GM19240 (cell line): ENCODE data around the gene IGLL5.

ENCODE experiments used
- DNase-seq: peaks from one replicate; pipeline ENCODE4 v3.0.0; 2011; ENCODE audit warnings: low spot score; ENCODE audit not compliant: insufficient read length

Gene IGLL5

DNA sequence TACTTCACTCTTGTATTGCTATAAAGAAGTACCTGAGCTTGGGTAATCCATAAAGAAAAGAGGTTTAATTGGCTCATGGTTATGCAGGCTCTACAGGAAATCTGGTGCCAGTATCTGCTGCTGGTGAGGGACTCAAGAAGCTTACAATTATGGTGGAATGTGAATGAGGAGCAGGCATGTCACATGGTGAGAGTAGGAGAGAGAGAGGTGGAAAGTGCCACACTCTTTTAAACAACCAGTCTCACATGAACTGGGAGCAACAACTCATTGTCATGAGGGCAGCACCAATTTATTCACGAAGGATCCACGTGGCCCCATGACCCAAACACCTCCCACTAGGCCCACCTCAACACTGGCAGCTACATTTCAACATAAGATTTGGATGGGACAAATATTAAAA, 24.6 kb upstream of the IGLL5 start:
- no peak for DNase-seq

DNA sequence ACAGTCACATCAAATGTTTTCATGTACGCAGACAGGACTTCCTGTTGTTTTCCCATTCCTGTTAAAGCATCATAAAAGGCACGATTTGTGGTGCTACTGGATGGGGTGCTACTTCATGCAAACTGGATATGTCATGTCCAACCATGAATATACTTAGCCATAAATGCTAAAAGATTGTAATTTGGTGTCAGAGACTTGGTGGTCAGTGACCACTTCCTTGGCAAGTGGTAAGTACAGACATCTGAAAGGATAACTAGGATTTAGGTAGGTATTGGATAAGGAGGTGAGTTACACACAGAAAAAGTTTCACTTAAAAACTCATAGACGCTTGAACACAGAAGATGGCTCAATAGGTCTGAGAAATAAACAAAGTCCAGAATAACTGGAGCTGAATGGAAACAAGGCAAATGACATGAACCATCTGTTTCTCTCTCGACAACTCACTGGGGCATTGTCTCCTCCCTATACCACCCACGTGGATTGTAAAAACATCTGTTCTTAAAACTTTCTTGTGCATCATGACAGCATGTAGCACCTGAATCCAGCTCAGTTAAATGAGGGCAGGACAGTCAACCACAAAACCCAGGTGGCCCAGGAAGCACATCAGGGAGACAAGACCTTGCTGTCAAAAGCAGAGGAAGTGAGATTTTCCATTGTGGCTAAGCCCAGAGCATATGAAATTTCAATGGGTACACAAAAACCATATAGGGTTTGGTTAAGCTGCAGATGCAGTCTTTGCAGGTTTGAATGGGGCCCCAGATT, 22.1 kb upstream of the IGLL5 start:
- DNase-seq = peak; percentile 26

DNA sequence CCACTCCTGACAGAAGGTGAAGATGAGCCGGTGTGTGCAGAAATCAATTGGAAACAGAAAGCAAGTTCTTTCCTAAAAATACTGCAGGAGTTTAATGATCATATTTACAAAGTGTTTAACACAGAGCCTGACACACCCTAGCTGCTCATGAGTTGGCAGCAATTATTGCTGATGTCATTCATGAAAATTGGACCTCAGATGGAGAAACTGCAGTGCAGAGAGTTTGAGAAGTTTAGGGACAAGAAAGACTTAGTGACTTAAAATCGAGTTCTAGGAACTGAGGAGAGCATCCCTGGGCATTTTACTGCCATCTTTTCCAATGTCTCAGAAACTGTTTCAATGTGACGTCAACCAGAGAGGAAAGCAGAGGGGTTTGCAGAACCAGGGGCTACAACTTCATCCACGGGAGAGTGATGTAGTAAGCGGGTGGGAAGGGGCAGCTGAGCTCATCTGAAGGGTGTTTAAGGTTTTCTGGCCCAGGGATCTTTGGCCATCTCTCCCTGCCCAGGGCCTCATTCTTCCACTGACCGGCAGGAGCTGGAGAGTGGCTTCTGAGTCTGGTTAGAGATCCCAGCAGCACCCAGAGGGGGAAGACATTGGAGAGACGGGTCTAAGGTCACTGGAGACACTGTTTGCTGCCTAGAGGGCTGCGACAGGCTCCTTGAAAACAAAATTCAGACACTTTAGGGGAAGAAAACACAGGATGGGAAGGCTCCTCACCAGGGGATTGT, 21.1 kb upstream of the IGLL5 start:
- no peak for DNase-seq

DNA sequence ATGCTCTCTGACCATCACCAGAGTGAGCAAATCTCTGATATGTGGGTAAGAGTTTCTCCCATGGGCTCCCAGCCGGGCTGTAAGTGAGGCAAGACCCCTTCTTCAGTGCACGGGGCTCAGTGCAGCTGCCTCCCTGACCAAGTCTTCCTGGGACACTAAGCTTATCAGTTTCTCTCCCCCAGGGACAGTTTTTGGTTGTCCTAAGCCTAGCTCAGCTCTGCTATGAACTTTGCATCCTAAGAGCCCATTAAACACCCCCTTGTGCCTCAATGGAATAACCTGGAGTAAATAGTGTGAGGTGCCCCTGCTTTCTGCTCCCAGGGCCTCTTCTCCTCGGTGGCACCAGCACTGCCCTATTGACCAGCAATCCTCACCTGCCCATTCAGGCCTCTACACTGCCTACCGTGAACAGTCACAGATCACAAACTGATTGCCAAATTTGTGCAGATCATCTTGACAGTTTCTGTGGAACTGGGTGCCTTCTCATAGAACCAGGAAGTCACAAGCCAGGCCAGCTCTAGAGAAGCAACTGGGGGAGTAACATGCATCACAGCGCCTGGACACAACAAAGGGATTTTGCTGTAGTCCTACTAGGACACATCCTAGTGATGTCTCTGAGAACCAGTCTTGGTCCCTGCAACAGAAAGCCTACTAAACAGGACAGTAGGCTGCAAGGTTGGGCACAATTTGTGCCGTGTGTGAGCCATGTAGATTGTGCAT, 19.5 kb upstream of the IGLL5 start:
- DNase-seq = no peak

DNA sequence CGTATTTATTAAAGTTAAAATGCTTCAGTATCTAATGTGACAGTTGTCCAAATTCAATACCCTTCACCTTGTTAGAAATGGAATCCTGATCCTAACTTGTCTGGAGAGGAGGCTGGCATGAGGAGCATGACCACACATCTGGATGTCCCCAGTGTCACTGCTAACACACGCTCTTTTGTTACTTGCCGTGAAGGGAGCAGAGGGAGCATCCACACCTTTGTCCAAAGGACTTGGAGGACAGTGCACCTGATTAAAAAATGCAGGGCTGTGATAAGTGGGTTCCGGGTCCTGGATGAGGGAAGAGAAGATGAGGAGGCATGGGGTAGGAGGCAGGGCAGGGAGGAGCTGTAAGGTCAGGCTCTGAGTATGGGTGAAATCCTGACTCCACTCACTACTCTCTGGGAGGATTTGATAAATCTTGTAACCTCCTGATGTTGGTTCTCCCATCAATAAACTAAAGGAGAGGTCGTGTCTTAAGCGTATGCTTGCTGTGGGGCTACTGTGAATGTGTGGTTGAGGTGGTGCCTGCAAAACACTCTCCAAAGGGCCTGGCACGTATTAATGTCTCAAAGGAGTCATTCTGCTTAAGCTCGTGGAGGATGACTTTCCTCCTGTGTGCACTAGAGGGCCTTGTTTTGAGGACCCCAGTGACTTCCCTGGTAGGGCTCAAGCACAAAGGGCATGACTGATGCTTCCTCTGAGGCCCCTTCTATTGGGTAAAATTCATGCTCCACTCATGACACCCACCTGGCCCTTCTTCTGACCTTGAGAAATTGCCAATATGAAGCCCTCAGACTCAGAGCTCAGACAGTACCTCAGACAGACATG, 16.8 kb upstream of the IGLL5 start:
- DNase-seq = no peak

DNA sequence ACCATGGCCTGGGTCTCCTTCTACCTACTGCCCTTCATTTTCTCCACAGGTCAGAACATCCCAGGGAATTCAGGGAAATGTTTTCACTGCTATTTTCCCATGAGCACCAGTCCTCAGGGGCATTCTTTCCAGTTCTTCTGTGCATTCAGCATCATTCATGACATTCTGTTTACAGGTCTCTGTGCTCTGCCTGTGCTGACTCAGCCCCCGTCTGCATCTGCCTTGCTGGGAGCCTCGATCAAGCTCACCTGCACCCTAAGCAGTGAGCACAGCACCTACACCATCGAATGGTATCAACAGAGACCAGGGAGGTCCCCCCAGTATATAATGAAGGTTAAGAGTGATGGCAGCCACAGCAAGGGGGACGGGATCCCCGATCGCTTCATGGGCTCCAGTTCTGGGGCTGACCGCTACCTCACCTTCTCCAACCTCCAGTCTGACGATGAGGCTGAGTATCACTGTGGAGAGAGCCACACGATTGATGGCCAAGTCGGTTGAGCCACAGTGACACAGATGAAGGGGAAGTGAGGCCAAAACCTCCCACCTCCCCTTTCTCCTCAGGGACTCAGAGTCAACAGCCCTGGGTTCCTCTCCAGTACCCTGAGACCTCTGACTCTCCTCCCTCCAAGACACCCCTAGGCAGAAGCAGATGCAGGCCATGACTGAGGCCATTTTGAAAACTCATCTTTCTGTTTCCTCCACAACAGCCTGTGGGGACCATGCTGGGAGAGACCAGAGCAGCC, 15.9 kb upstream of the IGLL5 start:
- DNase-seq = no peak

DNA sequence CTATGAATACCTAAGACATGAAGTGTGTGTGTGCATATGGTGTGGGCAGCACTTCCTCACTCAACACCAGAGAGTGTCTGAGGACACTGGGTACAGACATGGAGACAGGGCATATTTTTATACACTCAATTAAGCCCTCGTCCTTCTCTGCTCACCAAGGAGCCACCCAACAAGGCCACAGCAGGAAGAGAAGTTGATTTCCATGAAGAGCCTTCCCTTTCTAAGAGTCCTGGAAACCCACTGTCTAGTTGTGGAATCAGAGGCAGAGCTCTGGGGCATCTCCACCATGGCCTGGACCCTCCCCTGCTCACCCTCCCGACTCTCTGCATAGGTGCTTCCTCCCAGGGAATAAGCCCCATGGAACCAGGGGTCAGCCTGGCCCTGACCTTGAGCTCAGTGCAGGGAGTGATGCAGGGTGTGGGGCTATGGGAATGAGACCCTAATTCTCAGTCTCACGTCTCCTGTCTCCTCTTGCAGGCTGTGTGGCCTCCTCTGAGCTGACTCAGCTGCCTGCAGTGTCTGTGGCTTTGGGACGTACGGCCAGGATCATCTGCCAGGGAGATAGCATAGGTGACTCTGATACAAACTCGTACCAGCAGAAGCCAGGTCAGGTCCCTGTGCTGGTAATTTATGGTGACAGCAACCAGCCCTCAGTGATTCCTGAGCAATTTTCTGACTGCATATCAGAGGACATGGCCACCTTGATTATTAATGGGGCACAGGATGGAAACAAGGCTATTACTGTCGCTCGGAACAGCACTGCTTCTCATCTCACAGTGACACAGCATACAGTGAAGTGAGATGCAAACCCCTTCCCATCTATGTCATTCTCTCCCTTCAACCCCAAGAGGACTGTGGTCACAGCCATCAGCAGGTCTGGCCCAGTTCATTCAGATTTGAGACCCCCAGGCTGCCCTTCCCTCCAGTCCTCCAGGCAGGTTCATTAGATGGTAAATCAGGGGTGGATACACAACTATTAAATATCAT, 14.6 kb upstream of the IGLL5 start:
- DNase-seq = no peak

DNA sequence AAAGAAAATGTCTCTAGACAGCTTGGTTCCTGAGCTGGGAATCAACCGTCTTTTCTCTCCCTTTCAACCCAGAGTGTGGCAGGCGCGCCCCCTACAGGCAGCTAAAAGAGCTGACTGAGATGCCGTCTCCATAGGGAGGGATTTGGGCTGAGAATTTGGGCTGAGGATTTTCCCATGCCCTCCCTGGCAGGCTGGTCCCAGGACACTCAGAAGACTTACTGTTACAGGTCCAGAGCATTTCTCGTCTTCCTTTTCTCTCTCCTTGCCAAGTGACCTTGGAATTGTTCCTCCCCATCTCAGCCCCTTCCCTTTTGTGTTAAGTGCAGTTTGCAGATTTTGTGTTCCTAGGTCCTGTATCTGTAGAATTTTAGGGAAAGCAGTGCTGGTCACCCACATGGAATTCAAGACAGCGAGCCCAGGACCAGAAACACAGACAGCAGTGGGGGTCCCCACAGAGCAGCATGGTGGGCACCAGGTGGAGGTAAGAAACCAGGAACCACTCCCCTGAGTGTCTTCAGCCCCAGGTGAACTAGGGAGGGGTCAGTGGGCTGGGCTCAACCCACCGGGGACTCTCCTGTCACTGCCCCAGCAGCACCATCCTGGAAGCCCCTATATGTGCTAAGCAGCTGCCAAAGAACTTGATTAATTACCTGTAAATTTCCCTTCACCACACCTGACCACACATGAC, 9.9 kb upstream of the IGLL5 start:
- DNase-seq = no peak

DNA sequence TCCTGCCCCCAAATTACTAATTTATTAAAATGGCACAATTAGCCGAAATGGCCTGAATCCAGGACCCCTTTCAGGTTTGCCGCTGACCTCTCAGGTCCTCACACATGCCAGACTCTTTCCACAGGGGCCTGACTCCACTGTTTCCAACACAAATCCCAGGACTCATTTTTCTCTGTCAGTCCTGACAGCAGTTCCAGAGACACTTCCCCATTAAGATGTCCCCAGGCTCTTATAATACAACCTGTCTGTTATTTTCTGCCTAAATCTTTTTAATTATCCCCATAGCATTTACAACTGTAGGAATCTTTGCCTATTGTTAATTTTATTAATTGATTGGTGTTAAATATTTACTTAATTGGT, 9.4 kb upstream of the IGLL5 start:
- no peak for DNase-seq

DNA sequence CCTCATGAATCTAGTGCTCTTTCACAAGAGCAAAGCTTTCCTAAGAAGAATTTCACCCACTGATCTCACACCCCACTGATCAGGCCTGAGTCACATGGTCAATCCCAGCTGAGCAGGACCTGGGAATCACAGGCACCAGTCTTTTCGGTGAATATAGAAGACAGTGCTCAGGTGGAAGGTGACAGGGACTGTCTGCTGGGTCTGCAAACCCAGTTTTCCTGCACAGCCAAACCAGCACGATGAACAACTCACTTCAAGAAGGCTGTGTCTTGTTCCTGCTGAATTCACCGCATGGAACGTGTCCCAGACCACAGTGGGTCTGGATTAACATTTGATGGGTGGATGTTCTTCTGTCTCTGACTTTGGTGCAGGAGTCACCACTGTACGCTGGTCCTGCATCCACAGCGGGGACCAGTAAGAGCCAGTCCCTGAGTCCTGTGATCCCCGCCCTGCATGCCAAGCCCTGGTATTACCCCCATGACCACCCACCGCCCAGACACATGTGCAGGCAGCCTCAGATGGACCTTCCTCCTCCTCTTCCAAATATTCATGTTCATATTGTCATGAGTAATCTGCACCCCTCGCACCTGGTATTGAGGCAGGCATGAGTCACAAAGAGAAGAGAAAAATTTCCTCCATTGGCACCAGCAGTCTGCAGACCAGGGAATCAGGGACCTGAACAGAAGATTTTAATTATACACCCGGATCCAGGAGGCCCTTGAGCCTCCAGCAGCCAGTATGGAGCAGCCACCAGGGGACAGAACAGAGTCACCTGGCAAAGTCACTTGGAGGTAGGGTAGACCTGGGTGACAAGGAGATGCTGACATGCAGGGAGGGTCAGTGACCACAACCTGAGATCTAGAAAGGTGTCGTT, 8.6 kb upstream of the IGLL5 start:
- no peak for DNase-seq

DNA sequence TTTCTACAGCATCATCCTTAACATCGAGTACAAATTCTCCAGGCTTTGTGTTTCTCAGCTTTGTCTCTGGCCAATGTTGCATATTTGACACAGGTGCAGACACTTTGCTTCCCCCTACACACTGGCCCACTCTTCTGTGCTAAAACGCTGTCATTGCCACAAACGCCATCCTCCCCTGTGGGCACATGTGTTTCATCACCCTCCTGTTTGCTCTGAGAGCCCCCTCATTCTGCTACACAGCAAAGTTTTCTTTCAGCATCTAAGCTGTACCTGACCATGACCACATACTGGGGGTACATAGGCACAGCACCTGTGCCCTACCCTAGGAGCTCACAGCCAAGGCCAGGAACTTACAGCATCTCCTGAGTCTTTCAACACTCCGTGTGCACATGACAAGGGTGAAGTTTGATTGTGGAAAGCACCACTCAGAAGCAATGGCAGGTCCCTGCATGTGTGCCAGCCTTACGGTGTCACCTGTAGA, 7.9 kb upstream of the IGLL5 start:
- DNase-seq = no peak

DNA sequence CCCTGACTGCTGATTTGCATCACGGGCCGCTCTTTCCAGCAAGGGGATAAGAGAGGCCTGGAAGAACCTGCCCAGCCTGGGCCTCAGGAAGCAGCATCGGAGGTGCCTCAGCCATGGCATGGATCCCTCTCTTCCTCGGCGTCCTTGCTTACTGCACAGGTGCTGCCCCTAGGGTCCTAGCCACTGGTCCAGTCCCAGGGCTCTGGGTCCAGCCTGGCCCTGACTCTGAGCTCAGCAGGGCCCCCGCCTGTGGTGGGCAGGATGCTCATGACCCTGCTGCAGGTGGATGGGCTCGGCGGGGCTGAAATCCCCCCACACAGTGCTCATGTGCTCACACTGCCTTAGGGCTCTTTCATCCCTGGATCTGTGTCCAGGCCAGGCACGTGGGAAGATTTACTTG, 7.0 kb upstream of the IGLL5 start:
- no peak for DNase-seq

DNA sequence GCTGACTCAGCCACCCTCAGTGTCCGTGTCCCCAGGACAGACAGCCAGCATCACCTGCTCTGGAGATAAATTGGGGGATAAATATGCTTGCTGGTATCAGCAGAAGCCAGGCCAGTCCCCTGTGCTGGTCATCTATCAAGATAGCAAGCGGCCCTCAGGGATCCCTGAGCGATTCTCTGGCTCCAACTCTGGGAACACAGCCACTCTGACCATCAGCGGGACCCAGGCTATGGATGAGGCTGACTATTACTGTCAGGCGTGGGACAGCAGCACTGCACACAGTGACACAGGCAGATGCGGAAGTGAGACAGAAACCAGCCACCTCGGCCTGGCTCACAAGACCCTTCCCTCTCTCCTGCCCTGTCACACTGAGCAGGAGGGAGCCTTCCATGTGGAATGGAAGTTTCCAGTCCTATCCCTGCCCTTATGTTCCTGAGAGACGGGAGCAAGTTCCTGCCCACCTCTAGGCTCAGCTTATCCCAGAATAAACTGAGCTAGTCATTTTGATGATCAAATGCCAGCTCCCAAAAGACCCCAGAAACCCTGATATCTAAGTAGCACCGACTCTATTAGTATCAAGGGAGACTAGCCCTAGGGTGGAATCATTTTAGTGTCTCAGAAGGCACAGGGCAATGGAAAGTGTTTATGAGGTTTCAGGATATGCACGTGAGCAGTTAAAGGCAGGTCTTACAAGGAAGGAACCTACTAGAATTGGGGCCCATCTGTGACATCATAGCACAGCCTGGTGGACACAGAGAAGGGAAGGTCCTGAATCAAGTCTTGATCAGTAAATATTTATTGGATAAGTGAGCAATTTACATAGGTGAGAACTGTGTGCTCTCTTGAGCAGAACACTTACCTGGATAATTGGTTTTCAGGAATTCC, 6.3 kb upstream of the IGLL5 start:
- no peak for DNase-seq

DNA sequence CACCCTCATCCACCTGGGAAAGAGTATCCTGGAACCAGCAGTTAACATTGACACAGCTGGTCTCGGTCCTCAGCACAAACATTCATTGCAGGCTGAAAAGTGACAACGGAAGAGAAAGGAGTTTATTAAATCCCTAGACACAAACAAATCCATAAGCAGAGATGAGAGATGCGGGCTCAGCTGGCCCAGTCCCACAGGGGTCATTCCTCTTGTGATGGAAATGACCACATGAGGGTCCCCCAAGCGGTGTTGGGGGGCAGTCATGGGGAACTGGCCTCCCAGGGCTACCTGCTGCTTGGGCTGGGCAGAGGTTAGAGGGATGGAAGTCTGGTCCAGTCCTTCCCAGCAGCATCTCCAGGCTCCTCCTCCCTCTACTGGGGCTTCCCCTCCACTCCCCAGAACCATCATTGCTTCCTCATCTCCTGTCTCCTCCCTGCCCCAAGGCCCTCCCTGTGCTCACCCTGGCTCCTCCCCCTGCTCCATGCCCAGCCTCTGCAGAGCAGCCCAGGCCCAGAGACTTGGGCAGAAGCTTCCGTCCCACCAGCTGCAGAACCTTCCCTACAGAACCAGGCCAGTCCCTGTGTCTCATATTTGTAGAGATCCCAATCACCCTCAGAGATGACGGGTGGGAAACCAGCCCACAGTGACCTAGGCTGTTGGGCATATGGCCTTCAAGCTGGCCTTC, 5.4 kb upstream of the IGLL5 start:
- no peak for DNase-seq

DNA sequence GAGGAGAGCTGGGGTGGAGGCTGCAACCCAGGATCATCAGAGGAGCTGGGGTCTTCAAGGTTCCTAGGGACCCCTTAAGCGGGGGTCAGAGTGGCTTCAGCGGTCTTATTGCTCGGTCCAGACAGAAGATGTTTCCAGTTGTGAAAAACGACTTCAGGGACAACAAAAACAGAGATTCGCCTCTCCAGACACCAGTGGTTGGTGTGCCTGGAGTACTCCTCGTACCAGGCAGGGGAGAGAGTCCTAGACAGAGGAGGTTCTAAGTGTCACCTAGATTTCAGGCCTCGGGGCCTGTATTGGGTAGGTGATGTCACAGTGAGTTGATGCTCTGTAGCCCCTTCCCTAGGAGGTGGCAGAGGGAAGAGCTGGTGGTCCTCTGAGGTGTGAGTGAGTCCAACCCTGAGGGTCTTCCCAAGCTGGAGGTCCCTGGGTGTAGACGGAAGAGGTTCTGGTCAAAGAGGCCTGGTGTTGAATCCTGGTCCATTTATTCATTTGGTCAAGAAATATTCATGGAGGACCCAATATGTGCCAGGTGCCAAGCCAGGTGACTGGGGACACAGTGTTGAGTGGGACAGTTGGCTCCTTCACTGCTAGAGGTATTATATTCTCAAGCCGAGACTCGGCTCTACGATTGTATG, 4.4 kb upstream of the IGLL5 start:
- no peak for DNase-seq
